Gastroesophageal sphincter (tissue), 3 donors: ENCODE results near the gene LSM4.

ENCODE experiments used
- CTCF ChIP-seq, 4 experiments: fragments of 200-600 bp in 2 of 4; fragments of 450-650 bp in 2 of 4; sonication (generic) in 1 of 4; IDR thresholded peaks; one replicate each; pipeline ENCODE4 v1.5.1; 2017 to 2019; ENCODE audit warnings: antibody characterized with exemption in 4 of 4, mild to moderate bottlenecking in 2 of 4, moderate library complexity in 2 of 4
- POLR2AphosphoS5 ChIP-seq: sonication (generic); formaldehyde crosslinking; IDR thresholded peaks from one replicate; pipeline ENCODE4 v1.6.1; 2017; ENCODE audit warnings: antibody characterized with exemption

DNA sequence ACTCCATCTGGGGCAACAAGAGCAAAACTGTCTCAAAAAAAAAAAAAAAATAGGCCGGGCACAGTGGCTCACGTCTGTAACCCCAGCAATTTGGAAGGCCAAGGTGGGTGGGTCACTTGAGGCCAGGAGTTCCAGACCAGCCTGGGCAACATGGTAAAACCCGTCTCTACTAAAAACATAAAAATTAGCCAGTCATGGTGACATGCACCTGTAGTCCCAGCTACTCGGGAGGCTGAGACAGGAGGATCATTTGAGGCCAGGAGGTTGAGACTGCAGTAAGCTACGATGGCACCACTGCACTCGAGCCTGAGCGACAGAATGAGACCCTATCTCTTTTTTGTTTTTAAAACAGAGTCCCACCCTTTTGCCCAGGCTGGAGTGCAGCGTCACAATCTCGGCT lies 52.5 kb downstream of the LSM4 start:
- TF ChIP-seq POLR2AphosphoS5: no peak
- no peak for TF ChIP-seq CTCF (IDR thresholded peaks at IDR 0.05)
